ENCODE measurements around the gene PRR20D.
"Not testable (repeated sequence)": the region's sequence is repeated elsewhere in the genome, so short reads cannot be mapped to it uniquely, and the experiment has no call there.

PRR20D gene

DNA sequence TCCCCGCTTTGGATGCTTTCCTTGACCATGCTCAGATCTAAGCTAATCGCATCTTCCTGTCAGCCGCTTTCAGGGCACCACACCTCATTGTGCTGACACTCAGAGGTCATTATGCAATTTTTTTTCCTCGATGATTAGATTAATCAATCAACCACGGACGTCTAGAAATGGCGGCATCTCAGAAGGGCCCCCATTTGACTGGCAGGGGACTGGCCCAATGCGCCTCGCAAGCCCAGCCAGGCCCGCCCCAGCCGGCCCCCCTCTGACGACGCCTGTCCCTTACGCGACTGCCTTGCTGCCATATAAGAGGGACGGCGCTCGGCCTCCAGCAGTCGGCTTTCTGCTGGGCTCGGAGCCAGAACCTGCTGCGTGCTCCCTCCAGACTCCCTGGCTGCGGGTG is at the start of gene PRR20D:
PRR20D (plus strand) TSS at position 301 of the 400 bp plus-strand sequence. CDS start 387 bp downstream, outside the sequence.
- DNase-seq (ENCODE audit: low read depth) = not testable (repeated sequence)

DNA sequence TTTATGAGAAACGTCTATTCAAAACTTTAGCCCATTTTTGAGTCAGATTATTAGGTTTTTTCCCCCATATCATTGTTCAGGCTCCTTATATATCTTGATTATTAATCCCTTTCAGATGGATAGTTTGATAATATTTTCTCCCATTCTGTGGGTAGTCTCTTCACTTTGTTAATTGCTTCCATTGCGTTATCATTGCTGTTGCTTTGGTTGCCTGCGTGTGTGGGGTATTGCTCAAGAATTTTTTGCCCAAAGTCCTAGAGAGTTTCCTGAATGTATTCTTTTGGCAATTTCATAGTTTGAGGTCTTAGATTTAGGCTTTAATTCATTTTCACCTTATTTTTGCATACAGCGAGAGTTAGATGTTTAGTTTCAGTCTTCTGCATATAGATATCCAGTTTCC is 45.5 kb upstream of the PRR20D start:
- no peak for DNase-seq (ENCODE audit: low read depth)

DNA sequence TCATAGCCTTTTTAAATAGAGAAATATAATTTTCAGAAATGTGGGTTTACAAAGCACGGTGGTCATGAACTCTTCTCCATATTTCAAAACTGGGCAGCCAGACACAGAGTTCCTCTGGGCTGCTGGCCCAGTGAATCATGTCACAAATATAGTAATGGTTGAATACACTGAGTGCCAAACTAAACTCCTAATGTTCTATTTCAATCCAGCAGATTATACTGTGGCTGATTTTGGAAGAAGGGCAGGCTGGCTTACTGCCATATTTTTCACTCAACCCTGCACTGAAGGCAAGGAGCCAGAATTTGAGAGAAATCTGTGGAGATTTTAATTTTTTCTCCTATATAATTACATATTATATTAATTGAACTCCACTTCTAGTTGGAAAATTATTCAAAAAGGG is 36.8 kb upstream of the PRR20D start:
- DNase-seq (ENCODE audit: low read depth) = no peak

DNA sequence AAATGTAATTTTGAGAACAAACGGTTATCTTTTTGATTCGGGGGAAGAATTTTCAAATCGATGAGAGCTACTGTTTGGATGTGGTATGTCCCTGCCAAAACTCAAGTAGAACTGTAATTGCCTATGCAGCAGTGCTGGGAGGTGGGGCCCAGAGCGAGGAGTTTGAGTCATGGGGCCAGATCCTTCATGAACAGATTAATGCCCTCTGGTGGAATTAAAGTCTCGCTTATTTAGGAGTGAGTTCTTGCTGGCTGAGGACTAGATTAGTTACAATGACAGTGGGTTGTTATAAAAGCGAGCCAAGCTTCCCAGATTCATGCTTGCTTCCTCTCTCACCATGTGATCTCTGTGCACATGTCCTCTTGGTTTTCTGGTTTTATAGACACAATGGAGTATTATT is 31.5 kb upstream of the PRR20D start:
- no peak for DNase-seq (ENCODE audit: low read depth)

DNA sequence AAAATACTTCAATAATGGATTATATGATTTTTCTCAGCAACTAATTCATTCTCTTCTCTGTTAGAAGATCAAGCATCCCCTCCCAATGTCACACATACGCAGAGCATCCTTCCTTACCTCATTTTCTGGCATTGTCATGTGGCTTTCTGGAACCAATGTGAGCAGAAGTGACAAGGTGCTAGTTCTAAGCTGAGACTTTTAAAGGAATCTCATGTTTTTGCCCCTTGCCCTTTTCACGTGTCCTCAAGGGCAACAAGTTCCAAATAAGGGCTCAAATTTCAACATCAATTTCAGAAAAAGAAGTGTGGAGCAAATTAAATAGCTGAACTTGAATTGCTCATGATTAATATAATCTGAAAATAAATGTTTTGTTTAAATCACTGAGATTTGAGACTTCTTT is 24.3 kb upstream of the PRR20D start:
- no peak for DNase-seq (ENCODE audit: low read depth)

DNA sequence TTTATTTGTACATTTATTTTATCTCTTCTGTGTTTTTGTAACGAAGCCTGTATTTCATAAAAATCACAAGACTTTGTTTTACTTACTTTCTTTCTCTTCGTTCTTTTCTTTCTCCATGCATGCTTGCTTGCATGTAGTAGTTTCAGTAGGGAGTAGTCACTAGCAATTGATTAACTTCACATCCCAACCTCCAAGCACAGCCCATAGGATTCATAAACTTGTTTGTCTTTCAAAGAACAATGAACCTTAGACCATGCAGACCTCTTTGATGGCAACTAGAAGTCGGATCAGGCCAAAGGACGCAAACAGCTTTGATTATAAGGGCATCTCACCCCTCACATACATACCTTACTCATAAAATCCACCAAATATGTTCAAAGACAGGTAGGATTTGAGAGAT is 22.8 kb upstream of the PRR20D start:
- no peak for DNase-seq (ENCODE audit: low read depth)

DNA sequence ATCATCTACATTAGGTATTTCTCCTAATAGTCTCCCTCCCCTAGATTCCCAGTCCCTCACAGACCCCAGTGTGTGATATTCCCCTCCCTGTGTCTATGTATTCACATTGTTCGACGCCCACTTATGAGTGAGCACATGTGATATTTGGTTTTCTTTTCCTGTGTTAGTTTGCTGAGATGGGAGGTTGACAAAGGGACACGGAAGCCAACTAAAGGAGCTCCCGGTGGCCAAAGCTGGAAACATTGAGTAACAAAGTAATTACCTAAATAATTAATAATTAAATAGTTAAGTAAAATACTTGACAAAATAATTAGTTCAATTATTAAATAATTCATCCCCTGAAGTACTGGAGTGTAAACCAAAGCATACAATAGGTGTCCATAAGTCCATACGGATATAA is 21.4 kb upstream of the PRR20D start:
- no peak for DNase-seq (ENCODE audit: low read depth)

DNA sequence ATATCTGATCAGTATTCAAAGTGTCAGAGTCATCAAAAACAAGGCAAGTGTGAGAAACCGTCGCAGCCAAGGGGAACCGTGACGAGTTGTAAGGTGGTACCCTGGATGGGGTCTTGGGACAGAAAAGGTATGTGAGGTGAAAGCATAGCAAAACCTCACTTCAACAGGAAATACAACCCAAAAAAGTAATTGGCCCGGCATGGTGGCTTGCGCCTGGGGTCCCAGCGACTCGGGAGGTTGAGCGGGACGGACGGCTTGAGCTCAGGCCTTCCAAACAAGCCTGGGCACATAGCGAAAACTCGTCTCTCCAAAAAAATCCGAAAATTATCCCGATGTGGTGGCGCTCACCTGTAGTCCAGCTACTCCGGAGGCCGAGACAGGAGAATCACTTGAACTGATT is 20.7 kb upstream of the PRR20D start:
- DNase-seq (ENCODE audit: low read depth) = not testable (repeated sequence)

DNA sequence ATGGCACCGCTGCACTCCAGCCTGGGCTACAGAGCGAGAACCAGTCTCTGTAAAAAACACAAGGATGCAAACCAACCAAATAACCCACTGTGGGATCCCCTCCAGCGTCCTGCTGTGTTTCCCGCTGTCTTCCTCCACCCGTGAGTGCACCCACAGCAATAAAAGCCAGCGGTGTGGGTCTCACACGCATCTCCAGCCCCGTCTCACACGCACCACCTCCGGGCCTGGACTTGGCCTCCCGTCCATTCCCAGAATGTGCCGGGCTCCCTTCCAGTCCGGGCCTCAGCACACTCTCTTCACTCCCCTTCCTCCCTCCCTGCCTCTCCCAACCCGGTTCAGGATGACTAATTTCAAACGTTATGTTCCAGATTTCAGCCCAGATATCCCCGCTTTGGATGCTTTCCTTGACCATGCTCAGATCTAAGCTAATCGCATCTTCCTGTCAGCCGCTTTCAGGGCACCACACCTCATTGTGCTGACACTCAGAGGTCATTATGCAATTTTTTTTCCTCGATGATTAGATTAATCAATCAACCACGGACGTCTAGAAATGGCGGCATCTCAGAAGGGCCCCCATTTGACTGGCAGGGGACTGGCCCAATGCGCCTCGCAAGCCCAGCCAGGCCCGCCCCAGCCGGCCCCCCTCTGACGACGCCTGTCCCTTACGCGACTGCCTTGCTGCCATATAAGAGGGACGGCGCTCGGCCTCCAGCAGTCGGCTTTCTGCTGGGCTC is 20.0 kb upstream of the PRR20D start, which contains the start of gene PRR20A:
PRR20A (plus strand) TSS at position 684 of the 734 bp plus-strand sequence. CDS start 387 bp downstream, outside the sequence.
- DNase-seq (ENCODE audit: low read depth) = not testable (repeated sequence)

DNA sequence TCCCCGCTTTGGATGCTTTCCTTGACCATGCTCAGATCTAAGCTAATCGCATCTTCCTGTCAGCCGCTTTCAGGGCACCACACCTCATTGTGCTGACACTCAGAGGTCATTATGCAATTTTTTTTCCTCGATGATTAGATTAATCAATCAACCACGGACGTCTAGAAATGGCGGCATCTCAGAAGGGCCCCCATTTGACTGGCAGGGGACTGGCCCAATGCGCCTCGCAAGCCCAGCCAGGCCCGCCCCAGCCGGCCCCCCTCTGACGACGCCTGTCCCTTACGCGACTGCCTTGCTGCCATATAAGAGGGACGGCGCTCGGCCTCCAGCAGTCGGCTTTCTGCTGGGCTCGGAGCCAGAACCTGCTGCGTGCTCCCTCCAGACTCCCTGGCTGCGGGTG is 13.2 kb upstream of the PRR20D start, which contains the start of gene PRR20B:
PRR20B (plus strand) TSS at position 301 of the 400 bp plus-strand sequence. CDS start 387 bp downstream, outside the sequence.
- DNase-seq (ENCODE audit: low read depth) = not testable (repeated sequence)

DNA sequence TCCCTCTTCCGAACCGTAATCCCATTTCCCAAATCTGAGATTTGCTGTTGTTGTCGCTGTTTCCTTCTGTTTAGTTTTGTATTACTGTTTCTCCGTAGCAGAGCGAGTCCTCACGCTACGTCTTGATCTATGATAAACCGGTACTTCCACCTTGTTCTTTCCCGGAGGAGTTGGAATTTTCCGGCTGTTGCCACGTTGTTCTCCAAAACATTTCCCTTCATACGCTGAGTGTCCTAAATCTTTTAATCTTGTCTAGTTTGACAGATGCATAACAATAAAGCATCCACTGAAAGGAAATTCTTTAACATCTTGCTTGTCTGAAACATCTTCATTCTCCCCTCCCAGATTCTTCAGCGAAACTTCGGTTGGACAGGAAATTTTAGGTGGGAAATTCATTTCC is 12.3 kb upstream of the PRR20D start:
- DNase-seq (ENCODE audit: low read depth) = not testable (repeated sequence)

DNA sequence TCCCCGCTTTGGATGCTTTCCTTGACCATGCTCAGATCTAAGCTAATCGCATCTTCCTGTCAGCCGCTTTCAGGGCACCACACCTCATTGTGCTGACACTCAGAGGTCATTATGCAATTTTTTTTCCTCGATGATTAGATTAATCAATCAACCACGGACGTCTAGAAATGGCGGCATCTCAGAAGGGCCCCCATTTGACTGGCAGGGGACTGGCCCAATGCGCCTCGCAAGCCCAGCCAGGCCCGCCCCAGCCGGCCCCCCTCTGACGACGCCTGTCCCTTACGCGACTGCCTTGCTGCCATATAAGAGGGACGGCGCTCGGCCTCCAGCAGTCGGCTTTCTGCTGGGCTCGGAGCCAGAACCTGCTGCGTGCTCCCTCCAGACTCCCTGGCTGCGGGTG is 6.7 kb upstream of the PRR20D start, which contains the start of gene PRR20C:
PRR20C (plus strand) TSS at position 301 of the 400 bp plus-strand sequence. CDS start 387 bp downstream, outside the sequence.
- not testable (repeated sequence) for DNase-seq (ENCODE audit: low read depth)

DNA sequence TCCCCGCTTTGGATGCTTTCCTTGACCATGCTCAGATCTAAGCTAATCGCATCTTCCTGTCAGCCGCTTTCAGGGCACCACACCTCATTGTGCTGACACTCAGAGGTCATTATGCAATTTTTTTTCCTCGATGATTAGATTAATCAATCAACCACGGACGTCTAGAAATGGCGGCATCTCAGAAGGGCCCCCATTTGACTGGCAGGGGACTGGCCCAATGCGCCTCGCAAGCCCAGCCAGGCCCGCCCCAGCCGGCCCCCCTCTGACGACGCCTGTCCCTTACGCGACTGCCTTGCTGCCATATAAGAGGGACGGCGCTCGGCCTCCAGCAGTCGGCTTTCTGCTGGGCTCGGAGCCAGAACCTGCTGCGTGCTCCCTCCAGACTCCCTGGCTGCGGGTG is 6.5 kb downstream of the PRR20D start, which contains the start of gene PRR20E:
PRR20E (plus strand) TSS at position 301 of the 400 bp plus-strand sequence. CDS start 387 bp downstream, outside the sequence.
- DNase-seq (ENCODE audit: low read depth) = not testable (repeated sequence)

DNA sequence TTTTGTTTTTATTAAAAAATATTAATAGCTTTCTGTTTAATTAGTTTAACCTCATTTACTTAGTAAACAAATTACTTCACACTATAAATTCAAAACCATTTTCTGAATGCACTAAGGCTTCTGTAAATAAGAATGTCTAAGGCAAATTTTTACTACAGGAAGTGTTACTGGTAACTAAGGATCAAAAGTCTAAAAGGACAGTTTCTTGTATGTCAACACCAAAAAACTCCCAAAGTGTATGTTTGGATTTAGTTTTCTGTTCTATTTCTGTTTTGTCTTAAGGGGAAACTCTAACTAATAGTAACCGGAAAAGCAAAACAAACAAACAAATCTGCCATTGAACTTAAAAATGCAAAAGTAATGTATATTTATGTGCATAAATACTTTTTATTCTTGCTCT is 31.2 kb downstream of the PRR20D start:
- no peak for DNase-seq (ENCODE audit: low read depth)

DNA sequence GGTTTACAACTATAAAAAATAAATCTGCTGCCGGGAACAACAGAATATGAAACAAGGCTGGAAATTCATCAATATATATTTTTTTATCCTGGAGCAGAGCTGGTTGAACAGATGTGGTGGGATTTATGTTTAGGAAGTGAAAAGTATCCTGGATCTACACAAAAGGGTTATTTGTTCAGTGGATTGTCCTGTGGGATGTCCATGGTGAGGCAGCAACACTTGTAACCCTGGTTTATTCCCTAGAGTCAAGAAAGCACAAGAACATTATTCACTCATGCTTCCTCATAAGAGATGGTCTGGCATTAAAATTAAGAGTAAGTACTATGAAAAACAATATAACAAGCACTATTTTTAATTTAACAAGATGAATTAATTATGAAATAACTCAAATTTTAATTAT is 52.6 kb downstream of the PRR20D start:
- DNase-seq (ENCODE audit: low read depth) = no peak
